GM13976 (cell line): Measurements from ENCODE around the gene UACA.

Experiments
- DNase-seq: peaks from one replicate; pipeline ENCODE4 v3.0.0; 2012; ENCODE audit warnings: low spot score
- CTCF ChIP-seq: IDR thresholded peaks from 2 replicates; pipeline ENCODE4 v1.5.1; 2012; ENCODE audit warnings: borderline replicate concordance, mild to moderate bottlenecking; ENCODE audit not compliant: insufficient read depth; ENCODE audit errors: extremely low read depth, missing control alignments, control extremely low read depth
- in situ Hi-C: fragments of 300-500 bp; cut with MboI; formaldehyde crosslinking; loops from one replicate; pipeline ENCODE4 v1.12.0; 2022; ENCODE audit warnings: low sequenced_read_pairs, mixed read lengths, inconsistent platforms; ENCODE audit not compliant: unreplicated experiment

The UACA gene

GRCh38 chr15:70793694-70794093 is 30.3 kb upstream of the UACA start:
- no peak for DNase-seq
- TF ChIP-seq CTCF, result no peak
- in situ Hi-C loops, result no loop called here

GRCh38 chr15:70792171-70792573 is 28.8 kb upstream of the UACA start:
- TF ChIP-seq CTCF, result no peak
- no peak for DNase-seq
- in situ Hi-C loops, result no loop called here

- no peak for TF ChIP-seq CTCF
- in situ Hi-C loops, result no loop called here
- DNase-seq, result no peak
Measured at GRCh38 chr15:70791259-70791658, 27.9 kb upstream of the UACA start.

GRCh38 chr15:70789213-70789612 is 25.9 kb upstream of the UACA start:
- TF ChIP-seq CTCF, result no peak
- DNase-seq, result no peak
- in situ Hi-C loops, result no loop called here

GRCh38 chr15:70788114-70789049 is 25.0 kb upstream of the UACA start:
- no peak for DNase-seq
- no peak for TF ChIP-seq CTCF
- in situ Hi-C loops, result no loop called here

GRCh38 chr15:70786996-70787395 is 23.6 kb upstream of the UACA start:
- in situ Hi-C loops, result no loop called here
- no peak for TF ChIP-seq CTCF
- DNase-seq, result no peak
